Right atrium auricular region (tissue), 2 donors: ENCODE results near the gene HMX3. TPM values are rescaled to one million over a fixed set of nuclear protein-coding genes. Genes with fewer than 3 reads are reported as not detected.

Source experiments
- DNase-seq: peaks from one replicate; pipeline ENCODE4 v3.0.0-alpha.2; 2019; ENCODE audit warnings: low spot score
- H3K27ac ChIP-seq, 2 donors: fragments of 200-600 bp; sonication (generic); 1 replicate in 1 of 2; 2 replicates in 1 of 2; pipeline ENCODE4 v1.5.1; 2016 to 2019
- H3K27me3 ChIP-seq, 2 donors: fragments of 200-600 bp; sonication (generic); one replicate each; pipeline versions ENCODE4 v1.5.1 to v1.6.0; 2017 to 2019
- H3K36me3 ChIP-seq: fragments of 200-600 bp; sonication (generic); one replicate; pipeline ENCODE4 v1.5.1; 2016
- H3K4me1 ChIP-seq, 2 donors: fragments of 200-600 bp; sonication (generic); one replicate each; pipeline versions ENCODE4 v1.5.1 to v1.6.0; 2017 to 2019
- H3K4me3 ChIP-seq, 2 donors: fragments of 200-600 bp; sonication (generic); 1 replicate in 1 of 2; 2 replicates in 1 of 2; pipeline ENCODE4 v1.5.1; 2017 to 2019; ENCODE audit warnings: mild to moderate bottlenecking in 1 of 2, moderate library complexity in 1 of 2
- H3K9me3 ChIP-seq, 2 donors: fragments of 200-600 bp; sonication (generic); one replicate each; pipeline ENCODE4 v1.5.1; 2019
- CTCF ChIP-seq, 2 donors: fragments of 200-600 bp; sonication (generic); IDR thresholded peaks; one replicate each; pipeline ENCODE4 v1.5.1; 2019; ENCODE audit warnings: antibody characterized with exemption in 2 of 2
- total RNA-seq, 2 donors: library from RNA; depleted of rRNA; stranded (reverse); fragments of >200 nt; gene quantifications; one replicate each; pipeline ENCODE4 v1.1.0, GENCODE V29; 2016

HMX3 gene
- total RNA-seq, 2 donors from 2014 or later = not detected

GRCh38 chr10:123157210-123157609 lies 21.4 kb downstream of the HMX3 start:
- Histone ChIP-seq H3K36me3 (peaks cover 42% of the 10 kb centered on the region), H3K4me1 (peaks cover 0 to 28% of the 10 kb centered on the region in 2 donors), H3K4me3 (no peak overlapping the region)

GRCh38 chr10:123158682-123159081 lies 22.9 kb downstream of the HMX3 start:
- Histone ChIP-seq H3K9me3 (no peaks in the 10 kb centered on the region), H3K27me3 (no peaks in the 10 kb centered on the region)

More at GRCh38 chr10:123157210-123157609, 21.4 kb downstream of the HMX3 start:
- DNase-seq = no peak
- no peaks in the 10 kb centered on the region for H3K9me3 ChIP-seq
- no peak overlapping the region for H3K27ac ChIP-seq
- no peak for TF ChIP-seq CTCF (IDR thresholded peaks at IDR 0.05)
- H3K27me3 ChIP-seq = peaks cover 4 to 6% of the 10 kb centered on the region in 2 donors

GRCh38 chr10:123160311-123160980 lies 24.7 kb downstream of the HMX3 start:
- Histone ChIP-seq H3K4me1 (peaks cover 0 to 21% of the 10 kb centered on the region in 2 donors), H3K4me3 (no peak overlapping the region), H3K27me3 (no peaks in the 10 kb centered on the region), H3K9me3 (no peaks in the 10 kb centered on the region), H3K27ac (no peak overlapping the region), H3K36me3 (peaks cover 65% of the 10 kb centered on the region)
- no peak for TF ChIP-seq CTCF (IDR thresholded peaks at IDR 0.05)
- no peak for DNase-seq

More at GRCh38 chr10:123158682-123159081, 22.9 kb downstream of the HMX3 start:
- H3K4me1 ChIP-seq = peaks cover 0 to 28% of the 10 kb centered on the region in 2 donors
- no peak overlapping the region for H3K27ac ChIP-seq
- H3K4me3 ChIP-seq = no peak overlapping the region
- DNase-seq = no peak
- no peak for TF ChIP-seq CTCF (IDR thresholded peaks at IDR 0.05)
- peaks cover 56% of the 10 kb centered on the region for H3K36me3 ChIP-seq

- no peak for DNase-seq
- H3K4me3 ChIP-seq = no peak overlapping the region
- peaks cover 51% of the 10 kb centered on the region for H3K36me3 ChIP-seq
- no peaks in the 10 kb centered on the region for H3K9me3 ChIP-seq
- H3K27me3 ChIP-seq = no peaks in the 10 kb centered on the region
- no peaks in the 10 kb centered on the region for H3K4me1 ChIP-seq
- no peak for TF ChIP-seq CTCF (IDR thresholded peaks at IDR 0.05)
- no peak overlapping the region for H3K27ac ChIP-seq
Observed at GRCh38 chr10:123164319-123164718, 28.5 kb downstream of the HMX3 start.

- no peak for DNase-seq
- Histone ChIP-seq H3K27ac (no peak overlapping the region), H3K36me3 (peaks cover 52% of the 10 kb centered on the region), H3K4me3 (no peak overlapping the region), H3K27me3 (no peaks in the 10 kb centered on the region), H3K9me3 (no peaks in the 10 kb centered on the region), H3K4me1 (no peaks in the 10 kb centered on the region)
- TF ChIP-seq CTCF (IDR thresholded peaks at IDR 0.05) = no peak
Observed at GRCh38 chr10:123165445-123166072, 29.8 kb downstream of the HMX3 start.
